GM21381 (cell line): ENCODE measurements around the gene CH25H.
"Not testable (repeated sequence)": the region's sequence is repeated elsewhere in the genome, so short reads cannot be mapped to it uniquely, and the experiment has no call there.

Source experiments
- ATAC-seq: cut with Tn5 transposase; IDR thresholded peaks from one replicate; pipeline ENCODE4 v1.9.1; 2021; ENCODE audit warnings: mild to moderate bottlenecking, moderate library complexity; ENCODE audit not compliant: unreplicated experiment

The CH25H gene

DNA sequence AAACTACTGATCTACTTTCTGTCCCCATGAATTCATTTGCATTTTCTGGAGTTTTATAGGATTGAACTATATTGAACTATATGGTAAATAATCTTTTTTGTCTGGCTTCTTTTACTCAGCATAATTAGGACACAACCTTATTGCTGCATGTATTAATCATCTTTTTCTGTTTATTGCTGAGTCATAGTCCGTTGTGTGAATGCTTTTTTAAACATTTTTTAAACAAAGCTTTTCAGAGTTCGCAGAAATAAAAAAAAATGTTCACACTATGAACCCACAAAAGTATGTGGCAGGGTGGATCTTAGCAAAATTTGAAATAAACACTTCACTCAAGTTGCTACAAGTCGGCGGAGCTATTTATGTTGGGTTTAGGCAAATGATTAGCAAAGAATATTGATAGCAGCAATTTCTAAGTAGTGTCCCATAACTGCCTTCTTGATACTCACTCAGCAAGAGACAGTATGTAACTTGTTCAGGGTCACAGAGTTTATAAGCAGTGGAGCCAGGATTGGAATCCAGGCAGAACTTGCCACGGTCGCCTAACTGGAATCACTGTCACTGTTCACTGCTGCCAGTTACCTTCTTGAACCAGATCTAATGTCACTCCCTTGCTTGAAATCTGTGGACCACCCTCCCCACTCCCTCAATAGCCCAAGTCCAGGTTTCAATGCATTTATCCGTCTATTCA, 5.6 kb downstream of the CH25H start:
- ATAC-seq, result no peak

DNA sequence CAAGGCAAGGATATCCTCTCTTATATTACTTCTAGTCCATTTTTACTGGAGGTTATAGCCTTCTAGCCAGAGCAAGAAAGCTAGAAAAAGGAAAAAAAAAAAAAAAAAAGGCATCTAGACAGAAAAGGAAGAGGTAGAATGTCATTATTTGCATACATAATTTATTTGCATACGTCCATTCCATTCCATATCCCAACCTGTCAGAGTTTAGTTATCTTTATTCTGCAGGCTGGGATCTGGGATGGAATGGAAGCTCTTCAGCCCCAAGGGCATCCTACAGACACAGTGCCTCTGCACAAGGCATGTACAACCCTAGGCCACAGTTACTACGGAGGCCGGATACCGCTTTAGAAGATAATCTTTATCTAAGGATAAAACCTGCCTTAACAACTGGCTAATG, 9.6 kb downstream of the CH25H start:
- no peak for ATAC-seq

DNA sequence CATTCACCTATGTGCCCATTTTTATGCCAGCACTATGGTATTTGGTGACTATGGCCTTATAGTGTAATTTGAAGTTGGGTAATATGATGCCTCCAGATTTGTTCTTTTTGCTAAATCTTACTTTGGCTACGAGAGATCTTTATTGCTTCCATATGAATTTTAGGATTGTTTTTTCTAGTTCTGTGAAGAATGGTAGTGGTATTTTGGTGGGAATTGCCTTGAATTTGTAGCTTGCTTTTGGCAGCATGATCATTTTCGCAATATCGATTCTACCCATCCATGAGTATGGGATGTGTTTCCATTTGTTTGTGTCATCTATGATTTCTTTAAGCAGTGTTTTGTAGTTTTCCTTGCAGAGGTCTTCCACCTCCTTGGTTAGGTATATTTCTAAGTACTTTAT, 15.8 kb downstream of the CH25H start:
- ATAC-seq, result not testable (repeated sequence)

DNA sequence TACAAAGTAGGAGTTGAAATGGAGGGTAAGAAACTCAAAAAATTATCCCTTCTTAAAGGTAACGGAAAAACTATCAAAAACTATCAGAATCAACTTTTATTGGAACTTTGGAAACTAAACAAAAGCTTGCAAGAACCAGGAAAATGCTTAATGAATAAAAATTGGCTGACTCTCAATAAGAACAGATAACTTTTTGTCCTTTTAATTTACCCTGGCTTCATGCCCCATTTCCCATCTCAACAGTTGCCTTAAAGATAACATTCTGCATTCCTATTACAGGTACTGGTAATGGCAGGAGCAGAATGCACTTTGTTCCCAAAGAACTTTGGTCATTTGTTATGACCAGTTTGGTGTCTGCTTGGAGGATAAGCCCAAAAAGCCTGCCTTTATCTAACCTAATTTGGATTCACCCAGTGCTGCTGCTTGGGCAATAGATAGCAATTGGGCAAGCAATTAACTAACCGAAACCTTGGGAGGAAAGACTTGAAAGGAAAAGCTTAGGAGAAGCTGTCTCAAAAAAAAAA, 17.8 kb downstream of the CH25H start:
- ATAC-seq, result no peak

DNA sequence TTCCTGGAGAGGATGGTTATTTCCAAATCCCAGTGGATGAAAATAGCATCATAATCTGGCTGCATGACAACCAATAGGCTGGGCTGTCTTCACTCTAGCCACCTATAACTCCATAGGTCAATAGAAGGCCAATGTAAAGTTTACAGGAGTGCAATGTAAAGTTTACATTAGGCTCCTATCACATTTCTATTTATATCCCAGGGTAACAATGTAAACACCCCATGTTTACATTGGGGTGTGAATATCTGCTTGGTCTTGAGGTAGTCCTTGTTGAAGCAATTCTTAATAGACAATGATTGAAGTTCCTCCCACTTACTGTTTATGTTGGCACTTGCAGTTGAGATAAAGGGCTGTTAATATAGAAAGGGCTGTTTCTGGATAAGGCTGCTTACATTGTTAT, 21.5 kb downstream of the CH25H start:
- ATAC-seq, result no peak

DNA sequence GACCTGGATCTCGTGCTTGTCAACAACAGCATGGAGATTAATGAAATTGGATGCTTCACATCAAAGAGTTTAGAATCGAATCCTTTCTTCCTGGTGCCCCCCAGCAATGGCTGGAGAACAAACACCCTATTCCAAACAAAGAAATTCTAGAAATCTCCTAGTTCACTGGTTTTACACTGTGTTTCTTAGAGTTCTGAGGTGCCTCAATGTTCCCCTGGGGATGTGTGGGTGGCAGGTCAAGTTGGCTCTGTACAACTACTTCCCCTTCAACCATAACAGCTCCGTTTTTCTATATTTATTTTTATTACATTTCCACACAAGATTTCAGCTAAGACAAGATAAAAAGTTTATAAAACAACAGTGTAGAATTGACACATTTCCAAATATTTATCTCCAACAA, 22.5 kb downstream of the CH25H start:
- no peak for ATAC-seq

DNA sequence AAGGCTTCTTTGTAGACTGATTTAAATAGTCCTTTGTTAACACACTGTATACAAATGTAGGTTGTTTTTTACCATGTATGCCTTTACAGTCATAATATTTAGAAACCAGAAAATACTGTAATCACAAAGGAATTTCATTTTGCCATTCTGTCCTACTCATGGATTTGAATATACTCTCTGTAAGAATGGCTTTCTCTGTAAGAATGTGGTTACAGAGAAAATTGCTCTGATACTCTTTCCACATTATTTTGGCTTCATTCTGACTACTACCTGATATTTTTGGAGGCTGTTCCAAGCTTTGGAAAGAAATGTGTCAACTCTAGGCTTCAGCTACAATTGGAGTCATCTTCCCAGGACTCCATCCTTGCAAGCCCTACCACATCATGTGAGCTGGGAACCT, 23.5 kb downstream of the CH25H start:
- ATAC-seq, result no peak

DNA sequence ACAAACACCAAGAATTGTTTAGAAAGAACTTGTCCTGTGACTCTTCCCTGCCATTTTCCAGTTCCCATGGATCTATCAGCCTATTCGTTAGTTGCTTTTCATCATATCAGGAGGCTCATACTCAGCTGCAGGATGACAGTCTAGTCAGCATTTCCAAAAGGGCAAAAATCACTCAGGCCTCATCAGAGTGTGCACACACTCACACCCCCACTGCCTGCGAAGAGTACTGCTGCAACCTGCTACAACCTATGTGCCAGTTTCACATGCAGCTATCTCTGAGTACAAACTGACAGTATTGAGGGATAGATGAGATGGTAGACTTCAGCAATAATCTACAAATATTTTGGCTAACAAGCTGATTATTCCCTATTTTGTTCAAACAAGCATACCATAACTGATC, 24.2 kb downstream of the CH25H start:
- ATAC-seq, result no peak

DNA sequence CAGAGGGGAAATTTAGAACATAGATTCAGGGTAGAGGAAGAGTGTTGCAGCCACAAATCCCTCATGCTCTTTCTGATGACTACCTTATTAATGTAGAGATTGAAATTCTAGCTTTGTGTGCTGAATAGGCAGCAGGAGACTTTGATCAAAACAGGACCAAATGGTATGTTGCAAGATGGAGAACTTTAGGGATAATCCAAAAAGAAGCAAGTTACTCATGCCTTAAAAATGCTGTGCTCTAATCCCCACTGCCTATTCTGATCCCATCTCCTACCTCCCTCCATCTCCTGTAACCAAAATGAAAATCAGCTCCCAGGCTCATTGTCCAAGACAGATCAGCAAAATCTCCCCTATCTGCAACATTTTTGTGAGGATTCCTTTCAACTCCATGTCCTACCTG, 31.3 kb downstream of the CH25H start:
- ATAC-seq, result no peak

DNA sequence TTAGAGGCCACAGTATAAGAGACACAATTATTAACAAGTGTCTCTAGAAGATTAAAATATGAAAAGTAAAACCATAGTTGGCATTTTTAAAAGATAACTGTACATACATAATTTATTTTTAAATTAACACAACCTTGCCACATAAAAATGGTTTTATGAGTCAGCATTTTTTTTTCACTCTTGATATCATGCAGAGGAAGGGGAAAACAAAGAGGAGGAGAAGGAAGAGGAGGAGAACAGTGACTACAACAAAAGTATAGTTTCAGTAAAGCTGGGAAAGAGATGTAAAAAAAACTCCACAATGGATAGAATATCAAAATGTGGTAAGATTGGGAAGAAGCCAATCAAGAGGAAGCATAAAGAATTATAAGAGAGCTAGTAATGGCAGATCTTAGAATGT, 34.0 kb downstream of the CH25H start:
- no peak for ATAC-seq

DNA sequence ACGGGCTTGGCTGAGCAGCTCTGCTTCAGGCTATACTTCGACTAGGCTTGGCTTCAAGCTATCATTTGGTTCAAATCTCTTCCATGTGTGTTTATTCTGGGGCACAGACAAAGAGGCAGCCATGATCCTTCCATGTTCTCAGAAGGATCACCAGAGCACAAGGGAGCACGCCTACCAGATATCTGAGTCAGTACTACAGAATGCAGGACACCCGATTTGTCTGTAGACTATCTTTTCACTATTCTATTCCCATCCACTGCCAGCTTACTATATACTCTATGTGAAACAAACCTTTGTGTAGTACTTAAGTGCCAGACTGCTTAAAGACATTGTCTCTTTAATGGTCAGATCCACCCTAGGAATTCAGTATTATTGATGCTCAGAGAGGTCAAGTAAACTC, 35.1 kb downstream of the CH25H start:
- no peak for ATAC-seq

DNA sequence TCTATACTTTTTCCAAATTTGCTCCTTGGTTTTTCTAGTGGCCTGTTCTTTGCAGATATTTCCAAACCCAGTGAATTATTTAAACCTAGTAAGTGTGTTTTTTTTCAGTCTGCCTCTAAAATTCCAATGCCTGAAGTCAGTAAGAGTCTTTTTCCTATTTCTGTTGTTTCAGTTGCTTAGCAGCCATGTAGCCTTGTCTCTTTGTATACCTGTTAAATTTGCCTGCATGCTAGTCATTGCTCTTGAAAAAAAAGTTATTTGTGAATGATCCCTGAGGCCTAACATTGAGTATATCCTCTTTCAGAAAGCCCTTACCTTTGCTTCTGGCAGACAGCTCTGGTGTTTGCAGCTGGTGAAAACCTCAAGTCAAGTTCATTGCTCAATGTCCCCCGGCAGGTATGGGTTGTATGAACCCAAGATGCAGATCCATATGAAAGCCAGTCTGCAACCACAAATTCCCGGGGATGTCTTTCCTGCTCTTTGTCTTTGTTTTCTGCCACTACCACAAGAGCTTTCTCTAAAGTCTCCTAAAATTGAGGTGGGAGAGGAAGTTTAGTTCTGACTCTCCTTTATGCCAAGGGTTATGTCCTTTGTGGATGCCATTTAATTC, 35.7 kb downstream of the CH25H start:
- ATAC-seq, result no peak

DNA sequence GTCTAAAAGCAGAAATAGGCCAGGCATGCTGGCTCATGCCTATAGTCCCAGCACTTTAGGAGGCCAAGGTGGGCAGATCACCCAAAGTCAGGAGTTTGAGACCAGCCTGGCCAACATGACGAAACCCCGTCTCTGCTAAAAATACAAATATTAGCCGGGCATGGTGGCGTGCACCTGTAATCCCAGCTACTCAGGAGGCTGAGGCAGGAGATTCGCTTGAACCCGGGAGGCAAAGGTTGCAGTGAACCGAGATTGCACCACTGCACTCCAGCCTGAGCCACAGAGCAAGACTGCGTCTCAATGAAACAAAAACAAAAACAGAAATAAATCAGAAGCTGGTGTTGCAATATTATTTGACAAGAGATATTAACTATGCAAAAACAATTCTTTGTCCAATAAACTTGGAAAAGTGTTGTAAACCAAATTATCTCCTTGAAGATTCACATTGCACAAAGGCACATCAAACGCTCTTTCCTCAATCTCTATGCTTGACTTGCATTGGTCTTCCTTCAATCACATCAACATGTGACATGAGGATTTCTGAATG, 38.7 kb downstream of the CH25H start:
- ATAC-seq, result not testable (repeated sequence)

DNA sequence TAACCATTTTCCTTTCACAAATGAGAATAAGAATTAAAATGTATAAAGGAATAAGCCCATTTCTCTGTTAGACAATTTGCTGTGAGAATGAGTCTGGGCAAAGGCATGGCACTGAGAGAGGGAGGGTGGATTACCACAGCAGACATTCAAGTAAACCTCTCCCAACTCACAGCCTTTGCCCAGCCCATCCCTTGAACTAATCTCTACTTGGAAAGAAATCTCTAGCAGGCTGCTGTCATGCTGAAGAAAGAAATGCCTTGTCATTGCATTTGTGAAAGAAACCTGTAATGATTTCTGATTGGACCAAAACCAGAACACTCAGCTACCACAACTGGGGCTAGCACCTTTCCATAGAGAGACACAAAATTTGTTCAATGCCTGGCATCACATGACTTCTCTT, 39.2 kb downstream of the CH25H start:
- ATAC-seq, result no peak

DNA sequence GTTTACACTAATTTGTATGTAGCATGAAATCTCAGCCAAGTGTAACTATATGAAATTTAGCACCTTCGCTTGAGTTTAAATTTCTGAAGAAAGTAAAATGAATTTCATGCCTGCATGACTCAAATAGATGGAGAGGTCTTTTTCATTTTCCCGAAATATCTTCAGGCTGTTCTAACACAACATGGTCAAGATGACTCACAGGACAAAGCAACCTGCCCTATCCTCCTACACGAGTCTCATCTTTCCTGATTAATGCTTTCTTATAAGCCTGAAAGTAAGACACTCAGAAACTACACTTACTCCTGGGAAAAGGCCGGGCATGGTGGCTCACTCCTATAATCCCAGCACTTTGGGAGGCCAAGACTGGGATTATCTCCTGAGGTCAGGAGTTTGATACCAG, 41.2 kb downstream of the CH25H start:
- no peak for ATAC-seq

DNA sequence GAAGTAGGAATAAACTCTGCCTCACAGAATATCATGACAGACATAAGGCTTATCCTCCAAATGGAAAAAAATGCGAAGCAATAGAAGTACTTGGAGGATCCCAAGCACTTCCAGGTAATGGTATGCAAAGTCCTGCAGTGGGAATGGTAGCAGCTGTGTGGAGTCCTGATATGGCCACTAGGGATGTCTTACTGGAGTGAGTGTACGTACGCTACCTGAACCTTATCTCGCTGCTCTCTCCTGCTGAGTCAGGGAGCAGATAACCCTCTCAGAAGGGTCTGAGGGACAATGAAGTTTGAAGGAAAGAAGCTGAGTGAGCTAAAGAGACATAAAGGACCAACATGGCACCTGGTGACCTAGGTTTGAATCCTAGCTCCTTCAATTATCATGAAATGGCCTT, 42.2 kb downstream of the CH25H start:
- no peak for ATAC-seq

DNA sequence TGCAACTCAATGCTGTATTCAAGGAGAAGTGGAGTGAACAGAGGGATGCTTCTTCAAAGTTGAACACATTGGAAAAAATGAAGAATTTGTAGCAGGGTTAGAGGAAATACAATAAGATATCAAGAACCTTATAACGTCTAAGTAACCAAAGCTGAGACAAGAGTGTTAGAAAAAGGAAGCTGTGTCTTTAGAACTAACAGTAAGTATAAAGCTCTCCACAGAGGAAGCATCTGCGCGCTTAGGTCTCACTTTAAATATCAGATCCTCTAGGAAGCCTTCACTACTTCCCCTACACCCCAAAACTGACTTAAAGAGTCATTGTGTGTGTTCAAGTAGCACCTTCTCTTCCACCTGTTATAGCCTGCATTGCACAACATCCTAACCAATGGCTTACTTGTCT, 43.0 kb downstream of the CH25H start:
- peak; percentile 12 for ATAC-seq

DNA sequence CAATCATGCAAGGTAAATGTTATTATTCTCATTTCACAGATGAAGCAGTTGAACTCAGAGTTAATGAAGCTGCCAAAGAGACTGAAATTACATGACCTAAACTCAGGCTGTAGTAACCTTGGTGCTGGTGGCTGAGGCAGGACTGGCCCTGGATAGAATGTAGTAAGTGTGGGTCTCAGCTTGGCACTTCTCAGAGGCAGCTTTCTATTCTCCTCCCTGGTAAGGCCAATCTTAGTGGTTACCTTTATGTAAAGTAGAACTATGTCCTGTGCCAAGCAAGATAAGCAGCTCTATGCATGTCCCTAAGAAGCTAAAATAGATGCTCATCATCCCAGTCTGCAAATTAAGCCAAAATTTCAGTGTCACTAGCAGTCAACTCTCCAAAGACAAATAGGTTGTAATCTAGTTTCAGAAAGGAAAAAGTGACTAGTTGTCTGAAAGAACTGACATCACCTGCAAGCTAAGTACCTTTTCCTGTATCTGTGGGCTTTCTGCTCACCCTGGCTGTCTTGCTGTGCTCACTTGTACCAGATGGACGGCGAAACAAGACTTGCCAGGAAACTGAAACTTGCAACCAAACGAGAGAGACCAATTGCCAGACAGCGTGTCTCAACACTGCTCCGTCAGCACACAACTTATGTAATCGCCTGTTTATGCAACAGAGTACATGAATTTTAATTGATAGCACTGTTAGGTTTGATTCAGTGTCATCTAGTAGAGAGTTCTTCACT, 43.7 kb downstream of the CH25H start:
- peak; percentile 97 for ATAC-seq

DNA sequence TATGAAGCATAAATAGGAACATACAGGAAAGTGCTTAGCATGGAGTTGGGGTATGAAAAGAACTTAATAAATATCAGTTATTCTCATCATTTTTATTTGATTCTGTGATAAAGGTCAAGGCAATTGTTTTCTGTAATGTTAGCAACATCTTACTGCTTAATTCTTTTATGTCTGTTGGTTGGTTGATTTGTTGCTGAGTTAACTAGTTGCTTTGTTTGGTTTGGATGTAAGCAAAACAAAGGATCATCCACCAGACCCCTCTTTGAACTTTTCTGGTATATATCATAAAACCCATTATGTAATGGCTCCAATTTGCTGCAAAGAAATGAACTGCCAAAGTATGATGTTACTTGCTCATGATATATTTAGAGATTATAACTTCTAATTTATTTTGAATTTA, 44.5 kb downstream of the CH25H start:
- no peak for ATAC-seq

DNA sequence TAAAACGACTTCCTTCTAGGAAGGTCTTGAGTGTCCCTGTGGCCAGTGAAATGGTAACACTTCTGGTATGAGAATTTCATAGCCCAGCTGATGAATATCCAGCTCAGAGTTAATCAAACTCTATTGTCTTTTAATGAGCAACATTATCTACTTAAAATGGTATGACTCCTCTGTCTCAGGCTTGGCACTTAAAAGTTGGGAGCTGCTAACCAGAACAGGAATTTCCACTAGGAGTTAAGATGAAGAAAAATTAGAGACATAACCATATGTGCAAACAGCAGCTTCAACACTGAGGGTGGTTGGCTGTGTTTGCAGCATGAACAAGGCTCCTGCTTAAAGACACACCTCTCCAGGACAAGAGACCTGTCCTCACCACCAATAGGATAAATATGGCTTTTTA, 46.8 kb downstream of the CH25H start:
- ATAC-seq, result no peak

DNA sequence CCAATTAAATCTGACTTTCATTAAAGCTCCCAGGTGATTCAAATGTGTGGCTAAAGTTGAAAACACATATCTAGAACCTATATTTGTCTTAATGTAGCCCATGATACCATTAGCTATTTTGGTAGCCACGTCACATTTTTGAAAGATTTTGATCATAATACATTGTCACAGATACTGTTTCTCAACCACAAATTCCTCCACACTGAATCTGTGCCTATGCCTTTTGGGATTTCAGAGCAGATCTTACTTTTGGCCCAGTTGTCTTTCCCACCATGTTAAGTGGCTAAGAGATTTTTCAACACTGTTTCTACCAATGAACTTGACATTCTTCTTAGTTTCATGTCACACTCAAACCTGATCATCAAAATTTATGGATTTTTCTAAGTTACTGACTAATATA, 47.4 kb downstream of the CH25H start:
- ATAC-seq, result no peak

DNA sequence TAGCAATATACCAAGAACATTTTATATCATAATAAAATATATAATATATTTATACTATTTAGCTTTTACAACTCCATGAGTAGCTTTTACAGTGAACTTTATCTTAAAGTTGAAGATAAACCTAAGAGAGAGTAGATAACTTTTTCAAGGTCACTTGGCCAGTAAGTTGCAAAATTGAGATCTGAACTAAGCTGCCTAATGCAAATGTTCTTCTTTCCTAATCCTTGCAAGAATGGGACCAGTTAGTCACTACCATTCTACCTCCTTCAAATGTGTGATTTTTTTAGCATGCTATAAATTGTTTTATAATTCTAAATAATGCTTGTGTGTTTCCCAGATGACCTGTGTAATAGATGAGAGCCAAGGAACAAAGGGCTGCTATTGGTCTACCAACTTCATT, 47.8 kb downstream of the CH25H start:
- no peak for ATAC-seq
